ENCODE measurements around the gene DCDC2C.

Gene DCDC2C

GRCh38 chr2:3731829-3732228 lies 28.5 kb downstream of the DCDC2C start:
- Histone ChIP-seq H3K27me3 (ENCODE audit: control insufficient read depth in 1 of 2, insufficient read depth in 2 of 2, low read length in 2 of 2) (peaks cover 0 to 2% of the 10 kb centered on the region in 2 donors), H3K9ac (ENCODE audit: low read length in 2 of 2) (no peak overlapping the region), H3K36me3 (ENCODE audit: control insufficient read depth in 2 of 2, insufficient read depth in 2 of 2, low read length in 2 of 2) (no peaks in the 10 kb centered on the region), H3K9me3 (ENCODE audit: control insufficient read depth in 2 of 2, low read length in 2 of 2) (no peaks in the 10 kb centered on the region), H3K4me1 (ENCODE audit: control insufficient read depth, insufficient read depth, low read length) (no peaks in the 10 kb centered on the region), H3K4me3 (ENCODE audit: low read length in 2 of 2) (no peak overlapping the region), H3K27ac (ENCODE audit: low read length) (no peak overlapping the region)

GRCh38 chr2:3736112-3736511 lies 32.7 kb downstream of the DCDC2C start:
- H3K9ac ChIP-seq (ENCODE audit: low read length in 2 of 2), result no peak overlapping the region
- H3K9me3 ChIP-seq (ENCODE audit: control insufficient read depth in 2 of 2, low read length in 2 of 2), result no peaks in the 10 kb centered on the region
- peaks cover 0 to 2% of the 10 kb centered on the region in 2 donors for H3K27me3 ChIP-seq (ENCODE audit: control insufficient read depth in 1 of 2, insufficient read depth in 2 of 2, low read length in 2 of 2)
- H3K36me3 ChIP-seq (ENCODE audit: control insufficient read depth in 2 of 2, insufficient read depth in 2 of 2, low read length in 2 of 2), result no peaks in the 10 kb centered on the region
- no peak overlapping the region for H3K27ac ChIP-seq (ENCODE audit: low read length)
- no peaks in the 10 kb centered on the region for H3K4me1 ChIP-seq (ENCODE audit: control insufficient read depth, insufficient read depth, low read length)
- H3K4me3 ChIP-seq (ENCODE audit: low read length in 2 of 2), result no peak overlapping the region

GRCh38 chr2:3737128-3737527 lies 33.8 kb downstream of the DCDC2C start:
- H3K27me3 ChIP-seq (ENCODE audit: control insufficient read depth in 1 of 2, insufficient read depth in 2 of 2, low read length in 2 of 2), result peaks cover 0 to 2% of the 10 kb centered on the region in 2 donors
- no peaks in the 10 kb centered on the region for H3K36me3 ChIP-seq (ENCODE audit: control insufficient read depth in 2 of 2, insufficient read depth in 2 of 2, low read length in 2 of 2)
- no peak overlapping the region for H3K9ac ChIP-seq (ENCODE audit: low read length in 2 of 2)
- no peak overlapping the region for H3K27ac ChIP-seq (ENCODE audit: low read length)
- H3K4me3 ChIP-seq (ENCODE audit: low read length in 2 of 2), result no peak overlapping the region
- no peaks in the 10 kb centered on the region for H3K9me3 ChIP-seq (ENCODE audit: control insufficient read depth in 2 of 2, low read length in 2 of 2)
- no peaks in the 10 kb centered on the region for H3K4me1 ChIP-seq (ENCODE audit: control insufficient read depth, insufficient read depth, low read length)

GRCh38 chr2:3738454-3738853 lies 35.1 kb downstream of the DCDC2C start:
- H3K9me3 ChIP-seq (ENCODE audit: control insufficient read depth in 2 of 2, low read length in 2 of 2), result no peaks in the 10 kb centered on the region
- no peaks in the 10 kb centered on the region for H3K36me3 ChIP-seq (ENCODE audit: control insufficient read depth in 2 of 2, insufficient read depth in 2 of 2, low read length in 2 of 2)
- H3K9ac ChIP-seq (ENCODE audit: low read length in 2 of 2), result no peak overlapping the region
- H3K4me3 ChIP-seq (ENCODE audit: low read length in 2 of 2), result no peak overlapping the region
- H3K4me1 ChIP-seq (ENCODE audit: control insufficient read depth, insufficient read depth, low read length), result no peaks in the 10 kb centered on the region
- no peak overlapping the region for H3K27ac ChIP-seq (ENCODE audit: low read length)
- peaks cover 0 to 2% of the 10 kb centered on the region in 2 donors for H3K27me3 ChIP-seq (ENCODE audit: control insufficient read depth in 1 of 2, insufficient read depth in 2 of 2, low read length in 2 of 2)

GRCh38 chr2:3739313-3739712 lies 35.9 kb downstream of the DCDC2C start:
- Histone ChIP-seq H3K4me1 (ENCODE audit: control insufficient read depth, insufficient read depth, low read length) (no peaks in the 10 kb centered on the region), H3K9ac (ENCODE audit: low read length in 2 of 2) (no peak overlapping the region), H3K27me3 (ENCODE audit: control insufficient read depth in 1 of 2, insufficient read depth in 2 of 2, low read length in 2 of 2) (peaks cover 0 to 2% of the 10 kb centered on the region in 2 donors), H3K4me3 (ENCODE audit: low read length in 2 of 2) (no peak overlapping the region), H3K9me3 (ENCODE audit: control insufficient read depth in 2 of 2, low read length in 2 of 2) (no peaks in the 10 kb centered on the region), H3K27ac (ENCODE audit: low read length) (no peak overlapping the region), H3K36me3 (ENCODE audit: control insufficient read depth in 2 of 2, insufficient read depth in 2 of 2, low read length in 2 of 2) (no peaks in the 10 kb centered on the region)

GRCh38 chr2:3741396-3741795 lies 38.0 kb downstream of the DCDC2C start:
- no peaks in the 10 kb centered on the region for H3K9me3 ChIP-seq (ENCODE audit: control insufficient read depth in 2 of 2, low read length in 2 of 2)
- no peak overlapping the region for H3K4me3 ChIP-seq (ENCODE audit: low read length in 2 of 2)
- H3K4me1 ChIP-seq (ENCODE audit: control insufficient read depth, insufficient read depth, low read length), result no peaks in the 10 kb centered on the region
- H3K27ac ChIP-seq (ENCODE audit: low read length), result no peak overlapping the region
- H3K27me3 ChIP-seq (ENCODE audit: control insufficient read depth in 1 of 2, insufficient read depth in 2 of 2, low read length in 2 of 2), result peaks cover 0 to 2% of the 10 kb centered on the region in 2 donors
- no peaks in the 10 kb centered on the region for H3K36me3 ChIP-seq (ENCODE audit: control insufficient read depth in 2 of 2, insufficient read depth in 2 of 2, low read length in 2 of 2)
- H3K9ac ChIP-seq (ENCODE audit: low read length in 2 of 2), result no peak overlapping the region

GRCh38 chr2:3741867-3742602 lies 38.7 kb downstream of the DCDC2C start:
- Histone ChIP-seq H3K36me3 (ENCODE audit: control insufficient read depth in 2 of 2, insufficient read depth in 2 of 2, low read length in 2 of 2) (no peaks in the 10 kb centered on the region), H3K4me3 (ENCODE audit: low read length in 2 of 2) (no peak overlapping the region), H3K9me3 (ENCODE audit: control insufficient read depth in 2 of 2, low read length in 2 of 2) (no peaks in the 10 kb centered on the region), H3K4me1 (ENCODE audit: control insufficient read depth, insufficient read depth, low read length) (no peaks in the 10 kb centered on the region), H3K27ac (ENCODE audit: low read length) (no peak overlapping the region), H3K9ac (ENCODE audit: low read length in 2 of 2) (no peak overlapping the region), H3K27me3 (ENCODE audit: control insufficient read depth in 1 of 2, insufficient read depth in 2 of 2, low read length in 2 of 2) (peaks cover 0 to 2% of the 10 kb centered on the region in 2 donors)

- Histone ChIP-seq H3K9ac (ENCODE audit: low read length in 2 of 2) (no peak overlapping the region), H3K4me3 (ENCODE audit: low read length in 2 of 2) (no peak overlapping the region), H3K27ac (ENCODE audit: low read length) (no peak overlapping the region), H3K4me1 (ENCODE audit: control insufficient read depth, insufficient read depth, low read length) (no peaks in the 10 kb centered on the region), H3K27me3 (ENCODE audit: control insufficient read depth in 1 of 2, insufficient read depth in 2 of 2, low read length in 2 of 2) (peaks cover 0 to 2% of the 10 kb centered on the region in 2 donors), H3K9me3 (ENCODE audit: control insufficient read depth in 2 of 2, low read length in 2 of 2) (no peaks in the 10 kb centered on the region), H3K36me3 (ENCODE audit: control insufficient read depth in 2 of 2, insufficient read depth in 2 of 2, low read length in 2 of 2) (no peaks in the 10 kb centered on the region)
Observed at GRCh38 chr2:3742743-3743508, 39.6 kb downstream of the DCDC2C start.

- Histone ChIP-seq H3K9ac (ENCODE audit: low read length in 2 of 2) (no peak overlapping the region), H3K9me3 (ENCODE audit: control insufficient read depth in 2 of 2, low read length in 2 of 2) (no peaks in the 10 kb centered on the region), H3K27me3 (ENCODE audit: control insufficient read depth in 1 of 2, insufficient read depth in 2 of 2, low read length in 2 of 2) (peaks cover 0 to 2% of the 10 kb centered on the region in 2 donors)
Observed at GRCh38 chr2:3743951-3744555, 40.7 kb downstream of the DCDC2C start.

GRCh38 chr2:3745920-3746319 lies 42.5 kb downstream of the DCDC2C start:
- no peaks in the 10 kb centered on the region for H3K4me1 ChIP-seq (ENCODE audit: control insufficient read depth, insufficient read depth, low read length)
- no peak overlapping the region for H3K9ac ChIP-seq (ENCODE audit: low read length in 2 of 2)
- H3K9me3 ChIP-seq (ENCODE audit: control insufficient read depth in 2 of 2, low read length in 2 of 2), result no peaks in the 10 kb centered on the region
- no peaks in the 10 kb centered on the region for H3K27me3 ChIP-seq (ENCODE audit: control insufficient read depth in 1 of 2, insufficient read depth in 2 of 2, low read length in 2 of 2)
- no peak overlapping the region for H3K27ac ChIP-seq (ENCODE audit: low read length)
- H3K4me3 ChIP-seq (ENCODE audit: low read length in 2 of 2), result no peak overlapping the region
- H3K36me3 ChIP-seq (ENCODE audit: control insufficient read depth in 2 of 2, insufficient read depth in 2 of 2, low read length in 2 of 2), result no peaks in the 10 kb centered on the region

More at GRCh38 chr2:3743951-3744555, 40.7 kb downstream of the DCDC2C start:
- Histone ChIP-seq H3K36me3 (ENCODE audit: control insufficient read depth in 2 of 2, insufficient read depth in 2 of 2, low read length in 2 of 2) (no peaks in the 10 kb centered on the region), H3K4me1 (ENCODE audit: control insufficient read depth, insufficient read depth, low read length) (no peaks in the 10 kb centered on the region), H3K4me3 (ENCODE audit: low read length in 2 of 2) (no peak overlapping the region), H3K27ac (ENCODE audit: low read length) (no peak overlapping the region)

All from stomach smooth muscle (tissue), 2 donors.